Hematopoietic multipotent progenitor cell treated with erythropoietin and hydrocortisone succinate and interleukin-3 and kit ligand, for 6 days (in vitro differentiated cells): ENCODE data around the gene SAPCD1.

ENCODE experiments used
- DNase-seq: peaks from one replicate; pipeline ENCODE4 v3.0.0-alpha.2; 2015

Gene SAPCD1

GRCh38 chr6:31762356-31762755, at the start of gene SAPCD1:
Gene SAPCD1, plus strand, starts transcription at chr6:31762656. Its CDS starts 399 bp downstream, at chr6:31763055.
- DNase-seq: no peak

- DNase-seq: no peak
Measured at GRCh38 chr6:31713465-31713864, 49.0 kb upstream of the SAPCD1 start.

- DNase-seq: no peak
Measured at GRCh38 chr6:31713991-31714684, 48.3 kb upstream of the SAPCD1 start.

GRCh38 chr6:31715022-31715958, 47.2 kb upstream of the SAPCD1 start, which contains the start of gene LY6G6D:
Gene LY6G6D, plus strand, starts transcription at chr6:31715348. Its CDS starts 8 bp downstream, at chr6:31715356.
- no peak for DNase-seq

GRCh38 chr6:31717499-31718222, 44.8 kb upstream of the SAPCD1 start:
- no peak for DNase-seq

GRCh38 chr6:31718265-31718664, 44.2 kb upstream of the SAPCD1 start:
- no peak for DNase-seq

GRCh38 chr6:31719001-31719400, 43.5 kb upstream of the SAPCD1 start:
- DNase-seq: no peak

GRCh38 chr6:31720196-31720770, 42.2 kb upstream of the SAPCD1 start:
- no peak for DNase-seq

- DNase-seq: no peak
Measured at GRCh38 chr6:31721351-31722020, 41.0 kb upstream of the SAPCD1 start, which contains the start of gene LY6G6C. Gene LY6G6C, minus strand, starts transcription at chr6:31721746. Its CDS starts 67 bp downstream, at chr6:31721679.

- DNase-seq: no peak
Measured at GRCh38 chr6:31722173-31722572, 40.3 kb upstream of the SAPCD1 start.

GRCh38 chr6:31723245-31723979, 39.0 kb upstream of the SAPCD1 start, which contains the start of gene MPIG6B:
Gene MPIG6B, plus strand, starts transcription at chr6:31723373. Its CDS starts 11 bp downstream, at chr6:31723384.
- peak; percentile 56 for DNase-seq

GRCh38 chr6:31723980-31724691, 38.3 kb upstream of the SAPCD1 start:
- no peak for DNase-seq

- peak; percentile 56 for DNase-seq
Measured at GRCh38 chr6:31725502-31726350, 36.7 kb upstream of the SAPCD1 start.

- DNase-seq: peak; percentile 84
Measured at GRCh38 chr6:31727034-31727716, 35.3 kb upstream of the SAPCD1 start.

- no peak for DNase-seq
Measured at GRCh38 chr6:31727717-31728671, 34.5 kb upstream of the SAPCD1 start.

- DNase-seq: no peak
Measured at GRCh38 chr6:31728767-31729514, 33.5 kb upstream of the SAPCD1 start, which contains the start of gene DDAH2. Gene DDAH2, minus strand, starts transcription at chr6:31729299. Its CDS starts 138 bp downstream, at chr6:31729161.

- peak; percentile 91 for DNase-seq
Measured at GRCh38 chr6:31729515-31729978, 32.9 kb upstream of the SAPCD1 start.
